Measurements from ENCODE around the gene GATAD1. TPM values are rescaled to one million over a fixed set of nuclear protein-coding genes. Genes with fewer than 3 reads are reported as not detected.

The GATAD1 gene
- total and polyA plus RNA-seq, 2 of the 13 experiments (the other 11 are each of a cell fraction or from before 2014, with no cell fraction given) = 20.6 to 42.1 TPM

- TF ChIP-seq ATF3 (CRISPR knock-in tag; IDR thresholded peaks at IDR 0.05) (no peak), MNT (IDR thresholded peaks at IDR 0.05) (no peak), RCOR2 (CRISPR knock-in tag; IDR thresholded peaks at IDR 0.05) (no peak), TBP (CRISPR knock-in tag; IDR thresholded peaks at IDR 0.05) (no peak), ZSCAN25 (CRISPR knock-in tag; IDR thresholded peaks at IDR 0.05) (no peak), ZNF451 (CRISPR knock-in tag; IDR thresholded peaks at IDR 0.05) (no peak), MLLT10 (CRISPR knock-in tag; IDR thresholded peaks at IDR 0.05) (no peak)
Observed at GRCh38 chr7:92489634-92490033, 42.4 kb downstream of the GATAD1 start (continued).

GRCh38 chr7:92496876-92497275 is 49.6 kb downstream of the GATAD1 start:
- Histone ChIP-seq H3K36me3 (replicated peaks in 1 of 2; ENCODE audit: control insufficient read depth in 1 of 2, insufficient read depth in 2 of 2, low read length in 2 of 2) (peaks cover 6 to 24% of the 10 kb centered on the region in 2 experiments; a peak in 4 of 5 replicates), H3K4me1 (ENCODE audit: insufficient read depth, low read length) (no peaks in the 10 kb centered on the region), H3K9ac (ENCODE audit: insufficient read depth, low read depth, low read length) (no peak overlapping the region), H4K20me1 (ENCODE audit: insufficient read depth, low read length) (no peaks in the 10 kb centered on the region), H3K79me2 (ENCODE audit: insufficient read depth, low read length) (no peaks in the 10 kb centered on the region), H3K4me3 (replicated peaks in 1 of 3; ENCODE audit: insufficient read depth in 1 of 3, low read depth in 2 of 3, low read length in 3 of 3) (no peak overlapping the region), H3K9me3 (ENCODE audit: low read length) (no peaks in the 10 kb centered on the region), H3K27me3 (ENCODE audit: control insufficient read depth in 1 of 2, insufficient read depth in 2 of 2, low read length in 2 of 2) (no peaks in the 10 kb centered on the region), H3K27ac (ENCODE audit: extremely low read length, insufficient read depth, low read length) (no peak overlapping the region), H2AFZ (ENCODE audit: low read length) (no peak overlapping the region), H3K4me2 (ENCODE audit: low read depth, low read length) (no peak overlapping the region)
- no peak for FAIRE-seq
- BruUV-seq (replicated peaks) = no TSS peak
- in situ Hi-C loops (cut with HindIII; ENCODE audit: extremely low pct_ligation_motif_present, low pct_unique_long_range_greater_than_20kb) = no loop called here
- intact Hi-C loops (cut with micrococcal nuclease; ENCODE audit: unreplicated experiment) = no loop called here
- DNase-seq (ENCODE audit: low spot score) = no peak
- 97% methylated on average over 2 of the region's 2 CpGs for WGBS (ENCODE audit: low lambda C conversion rate)
- CTCF ChIA-PET (ENCODE audit: low intra/inter-chr PET ratio, low total read pairs) = no interaction called here
- ATAC-seq = no peak
- POLR2A ChIA-PET = no interaction called here
- TF ChIP-seq ZBTB42 (CRISPR knock-in tag; IDR thresholded peaks at IDR 0.05) = no peak
- no peak for TF ChIP-seq ZBTB34 (CRISPR knock-in tag; IDR thresholded peaks at IDR 0.05)
- TF ChIP-seq MTF1 (CRISPR knock-in tag; IDR thresholded peaks at IDR 0.05) = no peak
- no peak for TF ChIP-seq RERE (CRISPR knock-in tag; IDR thresholded peaks at IDR 0.05; ENCODE audit: low read depth)
- no peak for TF ChIP-seq ZNF296 (CRISPR knock-in tag; conservative IDR thresholded peaks at IDR 0.05)
- no peak for TF ChIP-seq ZBTB26 (CRISPR knock-in tag; IDR thresholded peaks at IDR 0.05; ENCODE audit: borderline replicate concordance)
- no peak for TF ChIP-seq ZNF256 (CRISPR knock-in tag; conservative IDR thresholded peaks at IDR 0.05)
